HepG2 (cell line): ENCODE data around the gene ZNF33A.
"Not testable (repeated sequence)": the region's sequence is repeated elsewhere in the genome, so short reads cannot be mapped to it uniquely, and the experiment has no call there.

Source experiments
- BRF2 ChIP-seq: sonication (generic); formaldehyde crosslinking; IDR thresholded peaks from 2 replicates; pipeline ENCODE4 v1.8.1; 2022; ENCODE audit warnings: mild to moderate bottlenecking, missing genetic modification reagents
- GATAD2A ChIP-seq: IDR thresholded peaks from 2 replicates; pipeline ENCODE4 v1.6.1; 2016
- HDAC6 ChIP-seq: fragments of 200-600 bp; sonication (generic); IDR thresholded peaks from 2 replicates; pipeline ENCODE4 v1.7.0; 2017; ENCODE audit warnings: mild to moderate bottlenecking, antibody characterized with exemption, low read length, low read depth
- ISX ChIP-seq: sonication (generic); formaldehyde crosslinking; conservative IDR thresholded peaks from 2 replicates; pipeline ENCODE4 v1.5.0; 2020; ENCODE audit warnings: missing genetic modification reagents

GRCh38 chr10:38000474-38000873 is 10.0 kb upstream of the ZNF33A start:
- not testable (repeated sequence) for TF ChIP-seq GATAD2A (CRISPR knock-in tag); HDAC6; BRF2 (CRISPR knock-in tag); ISX
